ENCODE data around the gene USF3.
"Not testable (repeated sequence)": the region's sequence is repeated elsewhere in the genome, so short reads cannot be mapped to it uniquely, and the experiment has no call there.

The USF3 gene

GRCh38 chr3:113648524-113648923, 47.9 kb downstream of the USF3 start:
- DNase-seq: no peak

- DNase-seq: no peak
Observed at GRCh38 chr3:113643583-113643982, 52.9 kb downstream of the USF3 start.

GRCh38 chr3:113638910-113639309, 57.5 kb downstream of the USF3 start:
- DNase-seq: no peak

GRCh38 chr3:113637756-113638155, 58.7 kb downstream of the USF3 start:
- DNase-seq: no peak

GRCh38 chr3:113636034-113636433, 60.4 kb downstream of the USF3 start:
- not testable (repeated sequence) for DNase-seq

GRCh38 chr3:113634782-113635474, 61.5 kb downstream of the USF3 start:
- DNase-seq: no peak

- DNase-seq: no peak
Observed at GRCh38 chr3:113631573-113631972, 64.9 kb downstream of the USF3 start.

GRCh38 chr3:113630956-113631542, 65.4 kb downstream of the USF3 start:
- no peak for DNase-seq

GRCh38 chr3:113629584-113630421, 66.6 kb downstream of the USF3 start:
- DNase-seq: no peak

- DNase-seq: no peak
Observed at GRCh38 chr3:113628788-113629187, 67.7 kb downstream of the USF3 start.

GRCh38 chr3:113628316-113628715, 68.1 kb downstream of the USF3 start:
- DNase-seq: no peak

GRCh38 chr3:113626503-113627371, 69.7 kb downstream of the USF3 start:
- DNase-seq: no peak

- no peak for DNase-seq
Observed at GRCh38 chr3:113625834-113626233, 70.6 kb downstream of the USF3 start.

- DNase-seq: no peak
Observed at GRCh38 chr3:113623811-113624210, 72.6 kb downstream of the USF3 start.

GRCh38 chr3:113623324-113623723, 73.1 kb downstream of the USF3 start:
- DNase-seq: no peak

GRCh38 chr3:113620091-113620490, 76.4 kb downstream of the USF3 start:
- DNase-seq: no peak

GRCh38 chr3:113617726-113618125, 78.7 kb downstream of the USF3 start:
- no peak for DNase-seq

- no peak for DNase-seq
Observed at GRCh38 chr3:113615976-113616375, 80.5 kb downstream of the USF3 start.

GRCh38 chr3:113614402-113614801, 82.0 kb downstream of the USF3 start:
- DNase-seq: no peak

- no peak for DNase-seq
Observed at GRCh38 chr3:113607219-113607596, 89.2 kb downstream of the USF3 start.

- DNase-seq: peak in 1 of 2 experiments; percentile 4
Observed at GRCh38 chr3:113606539-113607218, 89.8 kb downstream of the USF3 start.

GRCh38 chr3:113602836-113603235, 93.6 kb downstream of the USF3 start:
- no peak for DNase-seq

Measured in stimulated activated CD4-positive, alpha-beta T cell treated with anti-CD3 and anti-CD28 coated beads, Interleukin-4, amount 100 ng/mL, for 4 hours (primary cell).